ENCODE results near the gene MCOLN2. TPM values are rescaled to one million over a fixed set of nuclear protein-coding genes. Genes with fewer than 3 reads are reported as not detected.

Gene MCOLN2
- total RNA-seq, 1 donor = 1.8 TPM

DNA sequence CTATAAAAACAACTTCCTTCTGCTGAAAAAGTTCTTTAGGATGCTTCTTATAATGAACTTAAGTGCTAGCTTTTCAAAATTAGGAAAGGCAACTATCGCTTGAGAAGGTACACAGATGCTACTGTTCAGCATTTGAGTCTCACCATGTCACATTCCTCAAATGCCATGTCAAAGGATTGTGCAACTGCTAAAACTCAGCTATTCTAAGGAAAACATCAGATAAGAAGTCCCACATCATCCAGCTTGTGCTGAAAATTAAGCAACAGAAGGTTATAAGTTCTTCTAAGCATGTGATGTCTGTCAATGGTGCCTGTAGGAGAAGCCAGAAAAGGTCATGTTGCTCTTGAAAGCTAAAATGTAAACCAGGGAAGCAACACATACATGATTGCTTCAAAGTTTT, 36.5 kb downstream of the MCOLN2 start:
- Histone ChIP-seq H3K4me3 (ENCODE audit: insufficient read depth, low read length) (peak overlapping the region; percentile 22), H3K79me2 (ENCODE audit: insufficient read depth, low read length) (no peaks in the 10 kb centered on the region), H4K20me1 (ENCODE audit: insufficient read depth, low read length) (no peaks in the 10 kb centered on the region), H3K4me2 (ENCODE audit: insufficient read depth, low read length) (peak overlapping the region; percentile 61), H3K27me3 (ENCODE audit: insufficient read depth, low read length) (no peaks in the 10 kb centered on the region), H3K36me3 (ENCODE audit: insufficient read depth, low read length) (no peaks in the 10 kb centered on the region), H3K4me1 (ENCODE audit: insufficient read depth, low read length) (peaks cover 24% of the 10 kb centered on the region), H2AFZ (ENCODE audit: low read length) (no peak overlapping the region), H3K27ac (ENCODE audit: low read depth, low read length) (peak overlapping the region; percentile 72), H3K9me3 (ENCODE audit: low read depth, low read length) (no peaks in the 10 kb centered on the region)
- no peak for TF ChIP-seq CTCF (IDR thresholded peaks at IDR 0.05; ENCODE audit: extremely low read depth, low read depth, low read length)
- peak; percentile 58 for DNase-seq (ENCODE audit: insufficient read length, low spot score, missing footprints)

DNA sequence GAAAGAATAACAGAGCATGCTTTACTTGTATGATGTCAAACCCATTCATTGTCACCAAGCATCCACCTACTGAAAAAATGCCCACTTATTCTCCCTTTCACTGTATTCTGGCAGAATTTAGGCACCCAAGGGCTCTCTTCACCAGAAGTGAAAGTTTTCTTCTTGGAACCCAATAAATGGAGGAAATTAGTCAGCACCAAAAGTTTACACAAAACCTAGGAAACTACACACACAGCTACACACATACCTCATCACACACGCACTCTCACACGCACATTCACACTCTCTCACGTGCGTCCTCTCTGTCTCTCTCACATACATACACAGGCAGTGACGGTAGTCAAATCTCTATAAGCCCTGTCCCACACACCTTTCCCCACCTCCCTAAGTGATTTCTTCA, 37.6 kb downstream of the MCOLN2 start:
- H3K27me3 ChIP-seq (ENCODE audit: insufficient read depth, low read length) = no peaks in the 10 kb centered on the region
- H2AFZ ChIP-seq (ENCODE audit: low read length) = no peak overlapping the region
- no peak for TF ChIP-seq CTCF (IDR thresholded peaks at IDR 0.05; ENCODE audit: extremely low read depth, low read depth, low read length)
- H3K4me3 ChIP-seq (ENCODE audit: insufficient read depth, low read length) = no peak overlapping the region
- no peak for DNase-seq (ENCODE audit: insufficient read length, low spot score, missing footprints)
- H3K4me1 ChIP-seq (ENCODE audit: insufficient read depth, low read length) = peaks cover 24% of the 10 kb centered on the region
- no peaks in the 10 kb centered on the region for H3K36me3 ChIP-seq (ENCODE audit: insufficient read depth, low read length)
- H3K79me2 ChIP-seq (ENCODE audit: insufficient read depth, low read length) = no peaks in the 10 kb centered on the region
- H3K27ac ChIP-seq (ENCODE audit: low read depth, low read length) = peak overlapping the region; percentile 23
- no peaks in the 10 kb centered on the region for H3K9me3 ChIP-seq (ENCODE audit: low read depth, low read length)
- no peaks in the 10 kb centered on the region for H4K20me1 ChIP-seq (ENCODE audit: insufficient read depth, low read length)
- no peak overlapping the region for H3K4me2 ChIP-seq (ENCODE audit: insufficient read depth, low read length)

DNA sequence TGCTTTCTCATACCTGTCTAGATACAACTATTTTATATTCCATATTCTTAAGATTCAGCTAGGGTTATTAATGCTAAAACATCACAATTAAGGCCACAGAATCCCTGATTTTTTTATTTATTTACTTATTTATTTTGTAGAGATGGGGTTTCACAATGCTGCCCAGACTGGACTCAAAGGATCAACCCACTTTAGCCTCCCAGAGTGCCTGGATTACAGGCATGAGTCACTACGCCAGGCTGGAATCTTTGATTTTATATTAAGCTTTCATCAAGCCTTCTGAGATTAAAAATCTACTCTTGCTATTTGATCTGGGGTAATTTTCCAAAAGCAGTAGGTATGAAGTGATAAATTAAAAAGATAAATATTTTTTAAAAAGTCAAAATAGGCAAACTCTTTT, 38.9 kb downstream of the MCOLN2 start:
- Histone ChIP-seq H3K79me2 (ENCODE audit: insufficient read depth, low read length) (no peaks in the 10 kb centered on the region), H3K9me3 (ENCODE audit: low read depth, low read length) (no peaks in the 10 kb centered on the region), H3K4me1 (ENCODE audit: insufficient read depth, low read length) (peaks cover 24% of the 10 kb centered on the region), H2AFZ (ENCODE audit: low read length) (no peak overlapping the region), H3K27ac (ENCODE audit: low read depth, low read length) (no peak overlapping the region), H4K20me1 (ENCODE audit: insufficient read depth, low read length) (no peaks in the 10 kb centered on the region), H3K4me2 (ENCODE audit: insufficient read depth, low read length) (no peak overlapping the region), H3K27me3 (ENCODE audit: insufficient read depth, low read length) (no peaks in the 10 kb centered on the region), H3K4me3 (ENCODE audit: insufficient read depth, low read length) (no peak overlapping the region), H3K36me3 (ENCODE audit: insufficient read depth, low read length) (no peaks in the 10 kb centered on the region)
- TF ChIP-seq CTCF (IDR thresholded peaks at IDR 0.05; ENCODE audit: extremely low read depth, low read depth, low read length) = no peak
- DNase-seq (ENCODE audit: insufficient read length, low spot score, missing footprints) = no peak

GRCh38 chr1:84956655-84957054, 40.3 kb downstream of the MCOLN2 start:
- no peak for DNase-seq (ENCODE audit: insufficient read length, low spot score, missing footprints)
- H3K9me3 ChIP-seq (ENCODE audit: low read depth, low read length) = no peaks in the 10 kb centered on the region
- H3K4me2 ChIP-seq (ENCODE audit: insufficient read depth, low read length) = no peak overlapping the region
- no peak overlapping the region for H2AFZ ChIP-seq (ENCODE audit: low read length)
- no peak overlapping the region for H3K4me3 ChIP-seq (ENCODE audit: insufficient read depth, low read length)
- peaks cover 24% of the 10 kb centered on the region for H3K4me1 ChIP-seq (ENCODE audit: insufficient read depth, low read length)
- H4K20me1 ChIP-seq (ENCODE audit: insufficient read depth, low read length) = no peaks in the 10 kb centered on the region
- H3K27ac ChIP-seq (ENCODE audit: low read depth, low read length) = no peak overlapping the region
- no peaks in the 10 kb centered on the region for H3K36me3 ChIP-seq (ENCODE audit: insufficient read depth, low read length)
- no peaks in the 10 kb centered on the region for H3K27me3 ChIP-seq (ENCODE audit: insufficient read depth, low read length)
- TF ChIP-seq CTCF (IDR thresholded peaks at IDR 0.05; ENCODE audit: extremely low read depth, low read depth, low read length) = no peak
- no peaks in the 10 kb centered on the region for H3K79me2 ChIP-seq (ENCODE audit: insufficient read depth, low read length)

Data from osteoblast (primary cell).